IMR-90 (cell line): ENCODE results near the gene TTLL11. TPM values are rescaled to one million over a fixed set of nuclear protein-coding genes. Genes with fewer than 3 reads are reported as not detected.

ENCODE experiments used
- ATAC-seq: fragments of 200-7000 bp; cut with Tn5 transposase; 2 replicates; pipeline ENCODE4 v1.9.1; 2020; ENCODE audit warnings: low read depth, mild to moderate bottlenecking, moderate library complexity
- BruUV-seq: library from RNA; stranded (reverse); fragments of 400-500 nt; replicated peaks from 2 replicates; lab custom pipeline; 2021; lab: Mats Ljungman, UMichigan
- CTCF ChIA-PET: fragments of 300-600 bp; formaldehyde crosslinking; extraction: SDS; loops from one replicate; lab custom pipeline; 2021; ENCODE audit warnings: antibody characterized with exemption; lab: Yijun Ruan, JAX
- POLR2A ChIA-PET: fragments of 300-600 bp; sonication (Branson Sonifier 250); formaldehyde crosslinking; loops from one replicate; lab custom pipeline; 2022; ENCODE audit warnings: antibody characterized with exemption; ENCODE audit not compliant: unreplicated experiment; lab: Charles Lee
- DNase-seq: peaks from one replicate; pipeline ENCODE4 v3.0.0; 2013
- H2AFZ ChIP-seq: replicated peaks from 2 replicates; pipeline ENCODE3; 2013; ENCODE audit warnings: low read length, mild to moderate bottlenecking; ENCODE audit not compliant: poor library complexity
- H2AK5ac ChIP-seq: 2 replicates; pipeline ENCODE4 v1.6.1; 2013; ENCODE audit warnings: low read depth, low read length, inconsistent platforms
- H2AK9ac ChIP-seq: replicated peaks from 2 replicates; pipeline ENCODE3; 2013; ENCODE audit warnings: mild to moderate bottlenecking, low read depth, low read length, moderate library complexity; ENCODE audit not compliant: poor library complexity
- H2BK120ac ChIP-seq: 2 replicates; pipeline ENCODE4 v1.6.1; 2013; ENCODE audit warnings: low read depth, low read length, inconsistent platforms
- H2BK15ac ChIP-seq: 3 replicates; pipeline ENCODE4 v1.6.1; 2013; ENCODE audit warnings: low read depth, low read length, inconsistent platforms
- H2BK20ac ChIP-seq: 2 replicates; pipeline ENCODE4 v1.6.1; 2013; ENCODE audit warnings: low read depth, mild to moderate bottlenecking, inconsistent platforms, low read length, moderate library complexity
- H2BK5ac ChIP-seq: 2 replicates; pipeline ENCODE4 v1.6.1; 2013; ENCODE audit warnings: mild to moderate bottlenecking, low read depth, low read length, inconsistent platforms; ENCODE audit not compliant: poor library complexity, severe bottlenecking
- H3K14ac ChIP-seq: replicated peaks from 2 replicates; pipeline ENCODE4 v1.6.1; 2013; ENCODE audit warnings: low read depth, low read length, inconsistent platforms
- H3K18ac ChIP-seq: 2 replicates; pipeline ENCODE4 v1.6.1; 2013; ENCODE audit warnings: low read depth, low read length, control low read depth
- H3K23ac ChIP-seq: 2 replicates; pipeline ENCODE4 v1.6.1; 2013; ENCODE audit warnings: low read depth, low read length, inconsistent platforms
- H3K27ac ChIP-seq: 2 replicates; pipeline ENCODE4 v1.5.1; 2013; ENCODE audit warnings: mild to moderate bottlenecking, control low read depth, low read length; ENCODE audit not compliant: insufficient read depth
- H3K27me3 ChIP-seq: 2 replicates; pipeline ENCODE4 v1.6.1; 2013; ENCODE audit warnings: low read length; ENCODE audit not compliant: control insufficient read depth, insufficient read depth
- H3K36me3 ChIP-seq: 2 replicates; pipeline ENCODE4 v1.6.1; 2013; ENCODE audit warnings: low read length, mixed read lengths; ENCODE audit not compliant: control insufficient read depth, insufficient read depth
- H3K4ac ChIP-seq: 2 replicates; pipeline ENCODE4 v1.6.1; 2013; ENCODE audit warnings: low read depth, low read length, inconsistent platforms
- H3K4me1 ChIP-seq: 2 replicates; pipeline ENCODE4 v1.6.1; 2013; ENCODE audit warnings: low read length, mixed read lengths; ENCODE audit not compliant: control insufficient read depth, insufficient read depth
- H3K4me2 ChIP-seq: 2 replicates; pipeline ENCODE4 v1.6.1; 2013; ENCODE audit warnings: low read depth, mild to moderate bottlenecking, control low read depth, low read length, moderate library complexity
- H3K4me3 ChIP-seq: 2 replicates; pipeline ENCODE4 v1.5.1; 2013; ENCODE audit warnings: low read depth, mild to moderate bottlenecking, control low read depth, low read length, moderate library complexity; ENCODE audit not compliant: insufficient read depth
- H3K56ac ChIP-seq: 2 replicates; pipeline ENCODE4 v1.6.1; 2013; ENCODE audit warnings: low read length, inconsistent platforms; ENCODE audit not compliant: insufficient read depth; ENCODE audit errors: extremely low read depth
- H3K79me1 ChIP-seq, 2 experiments: 2 replicates each; pipeline ENCODE4 v1.6.1; 2013; ENCODE audit warnings: low read length in 2 of 2, inconsistent platforms in 1 of 2, low read depth in 1 of 2
- H3K9ac ChIP-seq: 2 replicates; pipeline ENCODE4 v1.6.1; 2013; ENCODE audit warnings: low read depth, low read length, control low read depth
- H3K9me1 ChIP-seq: 2 replicates; pipeline ENCODE4 v1.6.1; 2013; ENCODE audit warnings: low read length, inconsistent platforms; ENCODE audit not compliant: insufficient read depth
- H3K9me3 ChIP-seq: 2 replicates; pipeline ENCODE4 v1.6.1; 2013; ENCODE audit warnings: low read length; ENCODE audit not compliant: control insufficient read depth, insufficient read depth
- H4K20me1 ChIP-seq: 2 replicates; pipeline ENCODE4 v1.6.1; 2013; ENCODE audit warnings: low read length, inconsistent platforms; ENCODE audit not compliant: insufficient read depth
- H4K5ac ChIP-seq: 2 replicates; pipeline ENCODE4 v1.6.1; 2013; ENCODE audit warnings: mild to moderate bottlenecking, low read depth, low read length, control low read depth
- H4K8ac ChIP-seq, 2 experiments: 2 replicates each; pipeline ENCODE4 v1.6.1; 2013; ENCODE audit warnings: low read depth in 2 of 2, low read length in 2 of 2, control low read depth in 1 of 2, inconsistent platforms in 1 of 2
- H4K91ac ChIP-seq: 2 replicates; pipeline ENCODE4 v1.6.1; 2013; ENCODE audit warnings: low read depth, low read length, inconsistent platforms; ENCODE audit not compliant: insufficient read depth
- BHLHE40 ChIP-seq: fragments of 150-350 bp; IDR thresholded peaks from 2 replicates; pipeline ENCODE4 v1.6.1; 2016; ENCODE audit warnings: mild to moderate bottlenecking, low read depth, low read length
- CEBPB ChIP-seq: IDR thresholded peaks from 2 replicates; pipeline ENCODE4 v1.6.1; 2012; ENCODE audit warnings: low read depth, low read length, improper control_type of control experiment
- CTCF ChIP-seq: conservative IDR thresholded peaks from 2 replicates; pipeline ENCODE4 v1.5.1; 2012; ENCODE audit warnings: mild to moderate bottlenecking, low read depth, low read length, improper control_type of control experiment
- RAD21 ChIP-seq: IDR thresholded peaks from 2 replicates; pipeline ENCODE4 v1.6.1; 2012; ENCODE audit warnings: low read length, improper control_type of control experiment
- WGBS, 2 experiments: methylation state at CpG; one replicate each; pipeline versions ENCODE4 v1.1.5 to v1.1.7; 2013; ENCODE audit warnings: missing lambda C conversion rate in 2 of 2; ENCODE audit not compliant: insufficient read length in 1 of 2; ENCODE audit errors: extremely low coverage in 2 of 2; 5-methylcytosine and 5-hydroxymethylcytosine counted together
- dilution Hi-C: fragments of 300-500 bp; cut with HindIII; formaldehyde crosslinking; loops from one replicate; pipeline ENCODE4 v1.14.3; 2018; ENCODE audit warnings: low sequenced_read_pairs; ENCODE audit not compliant: unreplicated experiment
- in situ Hi-C: fragments of 300-500 bp; cut with MboI; formaldehyde crosslinking; loops from 3 replicates; pipeline ENCODE4 v1.14.3; 2019; ENCODE audit warnings: low sequenced_read_pairs, inconsistent platforms, mixed read lengths
- intact Hi-C: fragments of 100-400 bp; cut with micrococcal nuclease; formaldehyde crosslinking; loops from 2 replicates; pipeline ENCODE4 v1.10.0; 2022
- polyA plus RNA-seq, 3 experiments: library from polyadenylated mRNA; depleted of rRNA; stranded (reverse); fragments of >200 nt; gene quantifications; 2 replicates each; pipeline ENCODE4 v1.2.3, GENCODE V29; 2012; ENCODE audit warnings: low replicate concordance in 1 of 3
- total RNA-seq: library from RNA; depleted of rRNA; stranded (reverse); fragments of >200 nt; gene quantifications from 2 replicates; pipeline ENCODE4 v1.2.3, GENCODE V29; 2012

Gene TTLL11
- total and polyA plus RNA-seq, 2 of the 4 experiments (the other 2 are of a cell fraction): 2.0 to 4.6 TPM

- dilution Hi-C loops (no loop called here), in situ Hi-C loops (no loop called here), intact Hi-C loops (no loop called here)
- no peak overlapping the region for H2BK5ac ChIP-seq
- H3K18ac ChIP-seq: no peak overlapping the region
- no peak overlapping the region for H4K8ac ChIP-seq
- no peak overlapping the region for H2AFZ ChIP-seq
- H2BK15ac ChIP-seq: no peak overlapping the region
- TF ChIP-seq CTCF (no peak), RAD21 (no peak), CEBPB (no peak), BHLHE40 (no peak)
- 0 out of 2 replicates have a peak, but pooled peaks cover 3% of the 10 kb centered on the region for H3K9me1 ChIP-seq
- no peak overlapping the region for H3K9ac ChIP-seq
- CTCF ChIA-PET: no interaction called here
- no peak overlapping the region for H2AK9ac ChIP-seq
- no peak overlapping the region for H2BK20ac ChIP-seq
- H2BK120ac ChIP-seq: no peak overlapping the region
- H3K23ac ChIP-seq: no peak overlapping the region
- no peak overlapping the region for H4K5ac ChIP-seq
- no peaks in the 10 kb centered on the region for H3K27me3 ChIP-seq
- no peaks in the 10 kb centered on the region for H4K20me1 ChIP-seq
- no peak overlapping the region for H2AK5ac ChIP-seq
- POLR2A ChIA-PET: no interaction called here
- H3K9me3 ChIP-seq: no peaks in the 10 kb centered on the region
- DNase-seq (no peak), ATAC-seq (no peak)
- no TSS peak for BruUV-seq
- no peaks in the 10 kb centered on the region for H3K36me3 ChIP-seq
- H3K4me1 ChIP-seq: no peaks in the 10 kb centered on the region
- no peak overlapping the region for H3K4me2 ChIP-seq
- no peak overlapping the region for H3K56ac ChIP-seq
- H4K91ac ChIP-seq: no peak overlapping the region
- H3K4ac ChIP-seq: no peak overlapping the region
- no peak overlapping the region for H3K27ac ChIP-seq
- no peak overlapping the region for H3K4me3 ChIP-seq
- no CpG with 5 or more reads among the region's 1 CpG for WGBS, 2 experiments
- no peak overlapping the region for H3K14ac ChIP-seq
- H3K79me1 ChIP-seq: no peaks in the 10 kb centered on the region; a peak in 1 of 4 replicates
Measured at GRCh38 chr9:121927636-121928035, 165.5 kb downstream of the TTLL11 start.
